Omental fat pad (tissue), 4 donors: ENCODE data around the gene C7orf33. TPM values are rescaled to one million over a fixed set of nuclear protein-coding genes. Genes with fewer than 3 reads are reported as not detected.
"Not testable (repeated sequence)": the region's sequence is repeated elsewhere in the genome, so short reads cannot be mapped to it uniquely, and the experiment has no call there.

Experiments
- ATAC-seq: fragments of 150-250 bp; one replicate; pipeline ENCODE4 v1.9.1; 2016; ENCODE audit warnings: mild to moderate bottlenecking, moderate library complexity; ENCODE audit not compliant: low FRiP score
- DNase-seq: peaks from one replicate; pipeline ENCODE4 v3.0.0-alpha.2; 2019; ENCODE audit warnings: low spot score
- total RNA-seq, 4 donors: library from RNA; depleted of rRNA; stranded (reverse); fragments of >200 nt; gene quantifications; one replicate each; pipeline ENCODE4 v1.1.0, GENCODE V29; 2016
- TF ChIP-seq, protein P1 (sequence below), 3 donors: fragments of 450-650 bp; IDR thresholded peaks; one replicate each; pipeline ENCODE4 v1.5.1; 2016 to 2017; ENCODE audit warnings: antibody characterized with exemption in 3 of 3, mild to moderate bottlenecking in 3 of 3, moderate library complexity in 2 of 3

C7orf33 gene
- total RNA-seq, 4 donors from 2014 or later, result not detected

GRCh38 chr7:148553979-148554378 is 36.6 kb upstream of the C7orf33 start:
- TF ChIP-seq, protein P1, sequence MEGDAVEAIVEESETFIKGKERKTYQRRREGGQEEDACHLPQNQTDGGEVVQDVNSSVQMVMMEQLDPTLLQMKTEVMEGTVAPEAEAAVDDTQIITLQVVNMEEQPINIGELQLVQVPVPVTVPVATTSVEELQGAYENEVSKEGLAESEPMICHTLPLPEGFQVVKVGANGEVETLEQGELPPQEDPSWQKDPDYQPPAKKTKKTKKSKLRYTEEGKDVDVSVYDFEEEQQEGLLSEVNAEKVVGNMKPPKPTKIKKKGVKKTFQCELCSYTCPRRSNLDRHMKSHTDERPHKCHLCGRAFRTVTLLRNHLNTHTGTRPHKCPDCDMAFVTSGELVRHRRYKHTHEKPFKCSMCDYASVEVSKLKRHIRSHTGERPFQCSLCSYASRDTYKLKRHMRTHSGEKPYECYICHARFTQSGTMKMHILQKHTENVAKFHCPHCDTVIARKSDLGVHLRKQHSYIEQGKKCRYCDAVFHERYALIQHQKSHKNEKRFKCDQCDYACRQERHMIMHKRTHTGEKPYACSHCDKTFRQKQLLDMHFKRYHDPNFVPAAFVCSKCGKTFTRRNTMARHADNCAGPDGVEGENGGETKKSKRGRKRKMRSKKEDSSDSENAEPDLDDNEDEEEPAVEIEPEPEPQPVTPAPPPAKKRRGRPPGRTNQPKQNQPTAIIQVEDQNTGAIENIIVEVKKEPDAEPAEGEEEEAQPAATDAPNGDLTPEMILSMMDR (IDR thresholded peaks at IDR 0.05), result no peak
- ATAC-seq, result no peak
- no peak for DNase-seq

GRCh38 chr7:148556892-148557291 is 33.7 kb upstream of the C7orf33 start:
- no peak for ATAC-seq
- TF ChIP-seq, protein P1 (IDR thresholded peaks at IDR 0.05), result no peak
- no peak for DNase-seq

DNA sequence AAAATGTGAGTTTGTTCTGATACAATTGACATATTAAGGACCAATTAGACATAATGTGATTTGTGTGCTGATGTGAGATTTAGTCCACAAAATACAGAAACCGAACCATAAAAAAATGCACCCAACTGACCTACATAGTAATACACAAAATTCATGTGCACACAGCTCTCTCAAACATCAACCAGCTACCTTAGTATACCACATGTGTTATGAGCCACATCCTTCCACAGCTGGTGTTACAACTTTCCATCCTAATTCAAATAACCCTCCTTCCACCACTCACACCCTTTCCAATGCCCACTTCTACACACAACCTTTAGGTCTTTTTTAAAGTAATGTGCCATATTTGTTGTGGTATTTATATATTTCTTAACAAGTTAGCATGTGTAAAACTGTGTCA is 31.7 kb upstream of the C7orf33 start:
- TF ChIP-seq, protein P1 (IDR thresholded peaks at IDR 0.05), result no peak
- ATAC-seq, result no peak
- no peak for DNase-seq

GRCh38 chr7:148561099-148561498 is 29.5 kb upstream of the C7orf33 start:
- ATAC-seq (no peak), DNase-seq (no peak)
- TF ChIP-seq, protein P1 (IDR thresholded peaks at IDR 0.05), result no peak

DNA sequence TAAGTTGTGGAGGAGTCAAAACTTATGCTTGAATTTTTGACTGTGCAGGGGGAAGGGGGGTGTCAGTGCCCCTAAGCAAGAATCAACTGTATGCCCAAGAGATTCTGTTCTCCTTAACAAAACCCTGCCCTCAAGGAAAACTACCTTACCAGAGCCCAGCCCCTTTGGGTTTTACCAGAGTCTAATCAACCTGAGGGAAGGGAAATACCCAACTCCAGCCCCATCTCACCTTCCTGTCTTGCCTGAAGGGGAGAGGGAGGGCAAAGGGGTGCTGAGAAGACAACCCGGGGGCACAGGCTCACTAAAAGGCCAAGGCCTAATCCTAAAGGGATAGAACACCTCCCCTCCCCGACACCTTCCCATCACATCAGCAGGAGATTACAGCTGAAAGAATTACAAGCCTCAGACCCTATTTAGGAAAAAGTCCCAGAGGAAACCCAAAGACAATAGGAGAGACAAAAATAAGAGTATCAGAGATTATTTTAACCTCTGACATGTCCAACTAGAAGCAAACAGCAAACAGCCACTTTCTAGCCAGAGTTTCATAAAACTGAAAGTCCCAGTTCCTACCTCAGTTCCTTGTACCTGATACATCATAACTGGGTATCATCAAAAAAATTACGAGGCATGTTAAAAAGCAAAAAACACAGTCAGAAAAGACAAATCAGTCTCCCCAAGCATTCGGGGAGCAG is 26.8 kb upstream of the C7orf33 start:
- no peak for DNase-seq
- TF ChIP-seq, protein P1 (IDR thresholded peaks at IDR 0.05), result no peak
- no peak for ATAC-seq

- not testable (repeated sequence) for DNase-seq, ATAC-seq
Observed at GRCh38 chr7:148564275-148564951, 26.2 kb upstream of the C7orf33 start.

DNA sequence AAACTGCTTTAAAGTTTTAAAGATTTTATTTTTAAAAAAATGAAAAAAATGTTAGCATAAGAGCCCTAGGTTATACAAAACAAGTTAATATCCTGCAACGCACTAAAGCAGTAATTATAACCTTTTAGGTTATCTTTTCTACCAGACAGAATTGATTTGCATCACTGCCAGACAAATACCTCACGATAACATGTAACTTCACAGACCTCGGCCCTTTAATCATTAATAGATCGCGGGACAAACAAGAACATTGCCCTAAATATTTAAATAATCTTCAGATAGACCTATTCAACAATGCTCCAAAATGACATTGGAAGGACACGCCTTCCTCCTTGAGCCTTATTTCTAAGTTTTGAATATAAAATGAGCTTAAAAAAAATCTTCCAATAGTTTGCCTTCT is 23.8 kb upstream of the C7orf33 start:
- DNase-seq, result no peak
- TF ChIP-seq, protein P1 (IDR thresholded peaks at IDR 0.05), result no peak
- no peak for ATAC-seq
